Endothelial cell of umbilical vein (primary cell): ENCODE data around the gene HOXD3. TPM values are rescaled to one million over a fixed set of nuclear protein-coding genes. Genes with fewer than 3 reads are reported as not detected.

ENCODE experiments used
- BruUV-seq: library from RNA; stranded (reverse); fragments of 400-500 nt; replicated peaks from 2 replicates; lab custom pipeline; 2021; lab: Mats Ljungman, UMichigan
- CTCF ChIA-PET: fragments of 300-600, 350-600 bp; sonication (Branson Sonifier 250); formaldehyde crosslinking; loops from one replicate; lab custom pipeline; 2021; ENCODE audit warnings: antibody characterized with exemption, inconsistent platforms; lab: Charles Lee
- POLR2A ChIA-PET: fragments of 300-600, 350-600 bp; sonication (Branson Sonifier 250); formaldehyde crosslinking; loops from one replicate; lab custom pipeline; 2021; ENCODE audit warnings: antibody characterized with exemption, inconsistent platforms; lab: Charles Lee
- DNase-seq: peaks from one replicate; pipeline ENCODE4 v3.0.0-alpha.2; 2011; ENCODE audit warnings: low read depth, low spot score
- FAIRE-seq: peaks from 2 replicates; lab custom pipeline; 2011; peaks lifted over from hg19 to GRCh38; lab: Jason Lieb, UNC
- H2AFZ ChIP-seq: 2 replicates; pipeline ENCODE4 v1.6.0; 2012; ENCODE audit warnings: low read depth, low read length, control low read depth, inconsistent platforms
- H3K27ac ChIP-seq: 2 replicates; pipeline ENCODE4 v1.5.1; 2011; ENCODE audit warnings: low read depth, mild to moderate bottlenecking, control low read depth, low read length, moderate library complexity; ENCODE audit not compliant: insufficient read depth
- H3K27me3 ChIP-seq, 2 experiments: 2 replicates each; pipeline versions ENCODE4 v1.6.0 to v1.6.1; 2011; ENCODE audit warnings: low read length in 2 of 2, mixed read lengths in 1 of 2; ENCODE audit not compliant: control insufficient read depth in 2 of 2, insufficient read depth in 2 of 2
- H3K36me3 ChIP-seq, 2 experiments: 2 replicates in 1 of 2; 3 replicates in 1 of 2; pipeline ENCODE4 v1.5.1; 2011; ENCODE audit warnings: low read length in 2 of 2, mild to moderate bottlenecking in 1 of 2, moderate library complexity in 1 of 2; ENCODE audit not compliant: control insufficient read depth in 2 of 2, insufficient read depth in 2 of 2; ENCODE audit errors: extremely low read depth in 1 of 2
- H3K4me1 ChIP-seq: 3 replicates; pipeline ENCODE4 v1.5.1; 2011; ENCODE audit warnings: mild to moderate bottlenecking, low read length; ENCODE audit not compliant: control insufficient read depth, insufficient read depth; ENCODE audit errors: extremely low read depth
- H3K4me2 ChIP-seq: 2 replicates; pipeline ENCODE4 v1.6.1; 2011; ENCODE audit warnings: low read length, control low read depth, mixed read lengths; ENCODE audit not compliant: insufficient read depth
- H3K4me3 ChIP-seq, 3 experiments: fragments of 200-600 bp in 1 of 3; sonication (generic), shearing (Covaris generic) in 1 of 3; replicated peaks in 1 of 3; 2 replicates each; pipeline ENCODE4 v1.5.1; 2011 to 2016; ENCODE audit warnings: control low read depth in 3 of 3, low read length in 3 of 3, mild to moderate bottlenecking in 2 of 3, inconsistent platforms in 1 of 3, low read depth in 1 of 3, moderate library complexity in 1 of 3; ENCODE audit not compliant: insufficient read depth in 1 of 3
- H3K79me2 ChIP-seq: 2 replicates; pipeline ENCODE4 v1.6.0; 2012; ENCODE audit warnings: low read length, inconsistent platforms; ENCODE audit not compliant: control insufficient read depth, insufficient read depth
- H3K9ac ChIP-seq: replicated peaks from 2 replicates; pipeline ENCODE3; 2011; ENCODE audit warnings: low read length, control low read depth; ENCODE audit not compliant: insufficient read depth; ENCODE audit errors: extremely low read depth
- H3K9me1 ChIP-seq: replicated peaks from 3 replicates; pipeline ENCODE4 v1.6.0; 2011; ENCODE audit warnings: mild to moderate bottlenecking, low read length; ENCODE audit not compliant: control insufficient read depth, insufficient read depth; ENCODE audit errors: extremely low read depth
- H3K9me3 ChIP-seq: replicated peaks from 2 replicates; pipeline ENCODE4 v1.5.1; 2012; ENCODE audit warnings: low read length, inconsistent platforms; ENCODE audit not compliant: control insufficient read depth, insufficient read depth
- H4K20me1 ChIP-seq: replicated peaks from 2 replicates; pipeline ENCODE3; 2011; ENCODE audit warnings: mild to moderate bottlenecking, low read length; ENCODE audit not compliant: control insufficient read depth, insufficient read depth; ENCODE audit errors: extremely low read depth
- CTCF ChIP-seq, 2 donors: IDR thresholded peaks; 1 replicate in 1 of 2; 2 replicates in 1 of 2; pipeline ENCODE4 v1.5.1; 2011; ENCODE audit warnings: low read length in 2 of 2, mild to moderate bottlenecking in 2 of 2, moderate library complexity in 2 of 2, control low read depth in 1 of 2, inconsistent platforms in 1 of 2, low read depth in 1 of 2; ENCODE audit not compliant: insufficient read depth in 1 of 2; ENCODE audit errors: extremely low read depth in 1 of 2
- EZH2 ChIP-seq: IDR thresholded peaks from 2 replicates; pipeline ENCODE4 v1.6.1; 2012; ENCODE audit warnings: borderline replicate concordance, low read depth, mild to moderate bottlenecking, moderate library complexity, low read length, inconsistent platforms; ENCODE audit not compliant: severe bottlenecking
- FOS ChIP-seq: IDR thresholded peaks from 2 replicates; pipeline ENCODE4 v1.6.1; 2011; ENCODE audit warnings: mild to moderate bottlenecking, low read length, moderate library complexity, borderline replicate concordance; ENCODE audit not compliant: insufficient read depth
- GATA2 ChIP-seq: IDR thresholded peaks from 2 replicates; pipeline ENCODE4 v1.7.0; 2011; ENCODE audit warnings: low read depth, mild to moderate bottlenecking, moderate library complexity, mixed read lengths, low read length; ENCODE audit not compliant: insufficient read length, insufficient read depth
- JUN ChIP-seq: IDR thresholded peaks from 2 replicates; pipeline ENCODE4 v1.6.1; 2011; ENCODE audit warnings: borderline replicate concordance, low read depth; ENCODE audit not compliant: insufficient read length, insufficient read depth
- MAX ChIP-seq: IDR thresholded peaks from 2 replicates; pipeline ENCODE4 v1.6.1; 2011; ENCODE audit not compliant: insufficient read depth, insufficient read length
- MYC ChIP-seq: IDR thresholded peaks from one replicate; pipeline ENCODE4 v1.6.1; 2011; ENCODE audit warnings: mild to moderate bottlenecking, low read depth, low read length
- POLR2A ChIP-seq: IDR thresholded peaks from 2 replicates; pipeline ENCODE4 v1.6.1; 2012; ENCODE audit warnings: low read depth, mild to moderate bottlenecking, control low read depth, low read length
- POLR2AphosphoS5 ChIP-seq: IDR thresholded peaks from 2 replicates; pipeline ENCODE4 v1.6.1; 2012; ENCODE audit warnings: low read depth, mild to moderate bottlenecking, control low read depth, low read length, moderate library complexity; ENCODE audit not compliant: insufficient read depth
- dilution Hi-C: fragments of 300-500 bp; cut with MboI; formaldehyde crosslinking; loops from one replicate; pipeline ENCODE4 v1.15.0; 2019; ENCODE audit warnings: low sequenced_read_pairs; ENCODE audit not compliant: extremely low pct_ligation_motif_present
- intact Hi-C: fragments of 100-400 bp; cut with micrococcal nuclease; formaldehyde crosslinking; loops from one replicate; pipeline ENCODE4 v1.10.0; 2022
- polyA plus RNA-seq, 4 experiments: library from polyadenylated mRNA; depleted of rRNA in 3 of 4; stranded (reverse) in 3 of 4; unstranded in 1 of 4; fragments of >200 nt; gene quantifications; 2 replicates each; pipeline versions ENCODE4 v1.2.1 to v1.2.3, GENCODE V29; 2011 to 2012; ENCODE audit warnings: missing spikeins in 1 of 4
- total RNA-seq: library from RNA; stranded (reverse); gene quantifications from 2 replicates; pipeline ENCODE4 v1.2.3, GENCODE V29; 2021

The HOXD3 gene
- total and polyA plus RNA-seq, 2 donors (not counting 3 experiments of a cell fraction or from before 2014, with no cell fraction given) = 2.9 to 20.9 TPM

- dilution Hi-C loops (no loop called here), intact Hi-C loops (no loop called here)
- no peaks in the 10 kb centered on the region for H3K27me3 ChIP-seq
- POLR2A ChIA-PET = no interaction called here
- BruUV-seq = no TSS peak
- TF ChIP-seq MAX (no peak), GATA2 (no peak), FOS (no peak), POLR2AphosphoS5 (no peak), POLR2A (no peak), CTCF (IDR thresholded peaks at IDR 0.05; ENCODE audit: extremely low read depth in 1 of 2, insufficient read depth in 1 of 2, low read depth in 1 of 2, low read length in 2 of 2) (no peak), JUN (no peak), MYC (no peak), EZH2 (no peak)
- FAIRE-seq = no peak
- H2AFZ ChIP-seq = no peak overlapping the region
- no peaks in the 10 kb centered on the region for H3K79me2 ChIP-seq
- H3K4me3 ChIP-seq = no peak overlapping the region
- CTCF ChIA-PET = interaction anchor here (0.7 to 3.5 kb wide), 5 partner anchors 12 to 478 kb away, joined by 3 to 20 read pairs (median 4); no protein-coding TSS in a partner anchor
- no peak overlapping the region for H3K9ac ChIP-seq
- H3K4me2 ChIP-seq = peak overlapping the region; percentile 25
- H3K9me1 ChIP-seq = no peaks in the 10 kb centered on the region
- H3K9me3 ChIP-seq = no peaks in the 10 kb centered on the region
- H3K36me3 ChIP-seq = no peaks in the 10 kb centered on the region
- H3K4me1 ChIP-seq = peaks cover 14% of the 10 kb centered on the region
- no peak overlapping the region for H3K27ac ChIP-seq
- H4K20me1 ChIP-seq = no peaks in the 10 kb centered on the region
- DNase-seq = no peak
Observed at GRCh38 chr2:176173567-176174381, 16.7 kb downstream of the HOXD3 start.
